Esophagus muscularis mucosa (tissue), 3 donors: ENCODE data around the gene SLC16A13.

Source experiments
- POLR2A ChIP-seq: fragments of 450-650 bp; IDR thresholded peaks from one replicate; pipeline ENCODE4 v1.6.1; 2017; ENCODE audit warnings: antibody characterized with exemption, moderate library complexity, mild to moderate bottlenecking, low read depth
- TF ChIP-seq, protein P1 (sequence below), 3 experiments: fragments of 200-600 bp in 2 of 3; fragments of 450-650 bp in 1 of 3; sonication (generic) in 2 of 3; IDR thresholded peaks; one replicate each; pipeline ENCODE4 v1.5.1; 2017 to 2019; ENCODE audit warnings: antibody characterized with exemption in 3 of 3, mild to moderate bottlenecking in 2 of 3, moderate library complexity in 1 of 3

DNA sequence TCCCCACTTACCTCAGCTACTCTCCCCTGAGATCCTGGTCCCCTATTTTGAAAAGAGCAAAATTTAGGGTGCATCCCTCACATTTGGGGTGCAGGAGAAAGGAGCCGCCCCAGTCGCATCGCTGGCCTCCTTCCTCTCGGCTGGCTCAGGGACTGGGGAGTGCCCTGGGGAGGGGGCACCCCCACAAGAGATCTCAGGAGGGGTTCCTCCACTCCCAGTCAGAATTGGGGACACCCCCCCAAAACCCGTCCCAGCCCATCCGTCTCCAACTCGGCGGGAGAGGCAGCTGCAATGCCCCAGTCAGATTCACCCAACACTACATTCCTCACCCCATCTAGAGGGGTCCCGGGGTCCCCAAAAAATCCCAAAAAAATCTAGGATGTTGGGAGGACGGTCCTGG is 16.4 kb upstream of the SLC16A13 start:
- TF ChIP-seq, protein P1, sequence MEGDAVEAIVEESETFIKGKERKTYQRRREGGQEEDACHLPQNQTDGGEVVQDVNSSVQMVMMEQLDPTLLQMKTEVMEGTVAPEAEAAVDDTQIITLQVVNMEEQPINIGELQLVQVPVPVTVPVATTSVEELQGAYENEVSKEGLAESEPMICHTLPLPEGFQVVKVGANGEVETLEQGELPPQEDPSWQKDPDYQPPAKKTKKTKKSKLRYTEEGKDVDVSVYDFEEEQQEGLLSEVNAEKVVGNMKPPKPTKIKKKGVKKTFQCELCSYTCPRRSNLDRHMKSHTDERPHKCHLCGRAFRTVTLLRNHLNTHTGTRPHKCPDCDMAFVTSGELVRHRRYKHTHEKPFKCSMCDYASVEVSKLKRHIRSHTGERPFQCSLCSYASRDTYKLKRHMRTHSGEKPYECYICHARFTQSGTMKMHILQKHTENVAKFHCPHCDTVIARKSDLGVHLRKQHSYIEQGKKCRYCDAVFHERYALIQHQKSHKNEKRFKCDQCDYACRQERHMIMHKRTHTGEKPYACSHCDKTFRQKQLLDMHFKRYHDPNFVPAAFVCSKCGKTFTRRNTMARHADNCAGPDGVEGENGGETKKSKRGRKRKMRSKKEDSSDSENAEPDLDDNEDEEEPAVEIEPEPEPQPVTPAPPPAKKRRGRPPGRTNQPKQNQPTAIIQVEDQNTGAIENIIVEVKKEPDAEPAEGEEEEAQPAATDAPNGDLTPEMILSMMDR (IDR thresholded peaks at IDR 0.05), result no peak
- no peak for TF ChIP-seq POLR2A
